Kidney epithelial cell (primary cell): ENCODE data around the gene RASIP1. TPM values are rescaled to one million over a fixed set of nuclear protein-coding genes. Genes with fewer than 3 reads are reported as not detected.

ENCODE experiments used
- DNase-seq: peaks from one replicate; pipeline ENCODE4 v3.0.0-alpha.2; 2010; ENCODE audit warnings: low read depth
- H3K27me3 ChIP-seq: 2 replicates; pipeline ENCODE4 v1.6.0; 2011; ENCODE audit warnings: low read length; ENCODE audit not compliant: control insufficient read depth, insufficient read depth
- H3K36me3 ChIP-seq: 2 replicates; pipeline ENCODE4 v1.5.1; 2011; ENCODE audit warnings: low read length; ENCODE audit not compliant: control insufficient read depth, insufficient read depth
- H3K4me3 ChIP-seq: 2 replicates; pipeline ENCODE4 v1.5.1; 2011; ENCODE audit warnings: low read depth, mild to moderate bottlenecking, control low read depth, low read length
- CTCF ChIP-seq: IDR thresholded peaks from 2 replicates; pipeline ENCODE4 v1.5.1; 2011; ENCODE audit warnings: mild to moderate bottlenecking, moderate library complexity, low read length, control low read depth, inconsistent platforms; ENCODE audit not compliant: insufficient read depth, poor library complexity, severe bottlenecking
- total RNA-seq: library from RNA; depleted of rRNA; stranded (reverse); fragments of >200 nt; gene quantifications from 2 replicates; pipeline ENCODE4 v1.2.3, GENCODE V29; 2015

Gene RASIP1
- total RNA-seq, 1 donor from 2014 or later, result 3.8 TPM

DNA sequence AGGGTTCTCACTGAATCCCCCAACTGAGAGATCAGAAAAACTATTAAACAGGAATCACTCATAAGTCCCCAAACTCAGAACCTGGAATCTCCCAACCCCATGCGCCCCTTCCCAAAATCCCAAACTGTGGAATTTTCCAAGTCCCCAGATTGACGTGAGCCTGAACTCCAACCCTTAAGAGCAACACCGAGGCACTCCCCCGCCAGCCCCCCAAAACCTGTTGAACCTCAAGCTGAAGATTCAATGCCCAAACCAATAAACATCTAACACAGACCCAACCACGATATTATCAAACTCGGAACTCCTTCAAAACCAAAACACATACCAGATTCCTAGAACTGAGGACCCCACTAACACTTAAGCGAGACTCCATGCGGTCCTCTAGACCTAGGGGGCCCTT, 5.7 kb upstream of the RASIP1 start:
- no peaks in the 10 kb centered on the region for H3K27me3 ChIP-seq
- no peaks in the 10 kb centered on the region for H3K36me3 ChIP-seq
- no peak for DNase-seq
- no peak overlapping the region for H3K4me3 ChIP-seq
- TF ChIP-seq CTCF, result no peak

- no peak for DNase-seq
- Histone ChIP-seq H3K27me3 (peaks cover 1% of the 10 kb centered on the region), H3K36me3 (no peaks in the 10 kb centered on the region), H3K4me3 (no peak overlapping the region)
- no peak for TF ChIP-seq CTCF
These were observed 5.0 kb upstream of the RASIP1 start for GRCh38 chr19:48745208-48745995.

DNA sequence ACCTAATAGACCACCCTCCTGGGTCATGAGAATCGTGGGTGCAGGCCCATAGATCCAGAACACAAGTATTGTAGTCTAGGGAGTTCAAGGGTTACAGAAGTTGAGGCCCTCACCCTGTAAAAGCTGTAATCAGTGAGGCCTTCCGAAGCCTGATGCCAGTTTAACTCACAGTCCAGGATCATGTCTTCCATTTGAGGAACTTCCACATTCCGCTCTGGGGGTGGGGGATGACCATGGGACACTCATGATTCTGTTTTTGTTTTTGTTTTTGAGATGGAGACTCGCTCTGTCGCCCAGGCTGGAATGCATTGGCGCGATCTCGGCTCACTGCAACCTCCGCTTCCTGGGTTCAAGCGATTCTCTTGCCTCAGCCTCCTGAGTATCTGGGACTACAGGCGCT, 1.7 kb upstream of the RASIP1 start:
- no peak for TF ChIP-seq CTCF
- Histone ChIP-seq H3K27me3 (peaks cover 14% of the 10 kb centered on the region), H3K4me3 (no peak overlapping the region), H3K36me3 (no peaks in the 10 kb centered on the region)
- no peak for DNase-seq

DNA sequence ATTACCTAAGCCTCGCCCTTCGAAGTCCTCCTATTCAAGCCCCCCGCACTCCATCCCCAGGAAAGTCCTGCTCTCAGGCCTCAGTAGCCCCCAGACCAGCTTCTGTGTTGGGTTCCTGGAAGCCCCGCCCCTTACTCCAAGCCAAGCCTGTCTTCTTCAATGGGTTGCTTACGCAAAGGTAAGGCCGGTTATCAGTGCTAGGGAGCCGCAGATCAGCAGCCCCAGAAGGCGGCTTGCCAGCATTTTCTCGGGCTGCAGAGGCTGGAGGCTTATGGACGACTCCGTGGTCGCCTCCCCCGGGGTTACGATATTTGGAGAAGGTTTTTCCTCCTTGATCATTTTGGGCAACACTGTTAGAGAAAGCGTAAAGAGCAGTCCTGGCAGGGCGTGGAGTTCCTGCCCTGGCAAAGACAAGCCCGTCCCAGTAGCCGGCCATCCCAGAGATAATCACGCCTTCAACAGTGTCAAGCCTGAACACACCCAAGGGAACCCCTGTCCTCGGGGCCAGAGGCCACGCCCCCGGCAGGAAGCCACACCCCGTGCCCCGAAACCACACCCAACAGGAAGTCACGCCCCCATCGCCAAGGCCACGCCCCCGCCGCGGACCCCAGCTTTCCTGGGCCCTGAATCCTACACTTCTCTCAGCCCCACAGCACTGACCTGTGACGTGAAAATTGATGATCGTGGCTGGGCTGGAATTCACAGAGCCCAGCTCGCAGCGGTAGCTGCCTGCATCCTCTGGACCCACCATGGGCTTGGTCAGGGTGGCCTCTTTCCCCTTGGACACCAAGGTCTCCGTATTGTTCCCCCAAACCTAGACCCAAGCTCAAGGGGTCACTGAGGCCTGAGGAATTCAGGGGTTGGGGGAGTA, 954 bp upstream of the RASIP1 start:
- no peak for TF ChIP-seq CTCF
- Histone ChIP-seq H3K27me3 (peaks cover 14% of the 10 kb centered on the region), H3K36me3 (no peaks in the 10 kb centered on the region), H3K4me3 (no peak overlapping the region)
- DNase-seq, result no peak

- TF ChIP-seq CTCF, result no peak
- no peak for DNase-seq
These were observed 826 bp downstream of the RASIP1 start for GRCh38 chr19:48739404-48740163.

More at GRCh38 chr19:48739404-48740163, 826 bp downstream of the RASIP1 start:
- peaks cover 14% of the 10 kb centered on the region for H3K27me3 ChIP-seq
- no peaks in the 10 kb centered on the region for H3K36me3 ChIP-seq
- H3K4me3 ChIP-seq, result peak overlapping the region; percentile 31
